Body of pancreas (tissue), 4 donors: Measurements from ENCODE around the gene WWOX.

Experiments used
- CTCF ChIP-seq, 7 experiments: fragments of 450-650 bp in 4 of 7; fragments of 200-600 bp in 3 of 7; sonication (generic) in 3 of 7; IDR thresholded peaks; one replicate each; pipeline ENCODE4 v1.5.1; 2016 to 2019; ENCODE audit warnings: antibody characterized with exemption in 7 of 7
- POLR2A ChIP-seq, 3 donors: fragments of 450-650 bp; IDR thresholded peaks; one replicate each; pipeline ENCODE4 v1.6.1; 2016; ENCODE audit warnings: antibody characterized with exemption in 3 of 3, mild to moderate bottlenecking in 2 of 3

GRCh38 chr16:78969721-78970120 is 870.3 kb downstream of the WWOX start:
- TF ChIP-seq POLR2A (IDR thresholded peaks at IDR 0.05) (no peak), CTCF (IDR thresholded peaks at IDR 0.05) (no peak)
